GM12874 (cell line): ENCODE results near the gene TGM1.

ENCODE experiments used
- CTCF ChIP-seq: IDR thresholded peaks from 2 replicates; pipeline ENCODE4 v1.5.1; 2011; ENCODE audit warnings: low read depth, mild to moderate bottlenecking, control low read depth, low read length, moderate library complexity; ENCODE audit not compliant: insufficient read depth

Gene TGM1

DNA sequence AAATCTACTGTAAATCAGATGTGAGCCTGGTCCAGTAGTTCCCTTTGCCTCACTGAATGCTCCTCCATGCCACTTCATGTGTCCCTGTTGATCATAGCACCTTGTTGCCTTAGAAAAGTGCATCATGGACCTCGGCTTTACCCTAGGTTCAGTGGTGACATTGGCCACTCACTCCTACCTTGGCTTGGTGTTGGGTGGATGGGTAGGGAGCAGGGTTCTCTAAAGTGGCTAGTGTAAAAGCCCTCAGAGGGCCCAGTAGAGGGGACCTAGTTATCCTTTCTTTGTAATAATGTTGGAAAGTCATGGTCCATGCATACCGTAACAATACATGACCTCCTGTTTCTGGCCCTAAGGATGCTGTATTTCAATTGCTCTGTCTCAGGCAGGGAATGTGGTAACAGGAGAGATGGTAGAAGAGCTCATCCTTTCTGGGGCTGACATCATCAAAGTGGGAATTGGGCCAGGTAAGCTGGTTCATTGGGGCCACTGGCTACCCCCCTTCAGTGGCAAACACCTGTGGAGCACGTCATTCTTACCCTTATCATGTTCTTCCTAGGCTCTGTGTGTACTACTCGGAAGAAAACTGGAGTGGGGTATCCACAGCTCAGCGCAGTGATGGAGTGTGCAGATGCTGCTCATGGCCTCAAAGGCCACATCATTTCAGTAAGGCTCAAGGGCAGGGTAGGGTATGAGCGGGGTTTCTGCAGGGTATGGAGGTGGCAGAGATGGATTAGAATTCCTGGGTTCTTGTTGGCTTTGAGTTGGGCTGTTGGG is 26.1 kb downstream of the TGM1 start:
- TF ChIP-seq CTCF, result no peak

DNA sequence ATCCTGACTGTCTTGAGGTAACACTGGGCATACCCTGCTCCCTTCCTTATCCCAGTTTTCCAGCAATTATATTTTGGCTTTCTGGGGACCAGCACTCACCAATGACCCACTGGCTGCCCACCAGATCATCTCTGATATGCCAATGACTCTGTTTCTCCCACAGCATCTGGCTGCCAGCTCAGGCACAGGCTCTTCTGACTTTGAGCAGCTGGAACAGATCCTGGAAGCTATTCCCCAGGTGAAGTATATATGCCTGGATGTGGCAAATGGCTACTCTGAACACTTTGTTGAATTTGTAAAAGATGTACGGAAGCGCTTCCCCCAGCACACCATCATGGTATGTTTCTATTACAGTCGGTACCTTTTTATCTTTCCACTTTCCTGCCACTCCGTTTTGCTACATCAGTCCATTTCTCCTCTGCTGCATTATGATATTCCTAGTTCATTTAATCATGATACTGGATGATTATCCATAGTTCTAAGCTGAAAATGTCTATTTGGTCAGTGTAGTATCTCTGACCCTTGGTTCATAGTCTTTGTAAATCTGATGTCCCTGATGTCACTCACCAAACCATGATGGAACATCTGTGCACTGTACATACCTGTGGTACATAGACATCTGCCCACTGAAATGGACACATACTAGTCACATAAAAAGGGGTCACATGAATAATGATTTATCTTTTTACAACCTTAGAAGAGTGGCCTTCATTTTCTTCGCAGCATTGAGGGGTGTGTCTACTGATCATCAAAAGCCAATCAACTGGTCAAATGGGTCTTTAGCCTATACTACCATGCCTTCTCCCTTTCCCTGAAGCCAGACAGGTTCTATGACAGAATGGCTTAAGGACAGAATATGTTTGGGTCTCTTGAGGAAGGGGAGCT is 26.9 kb downstream of the TGM1 start:
- no peak for TF ChIP-seq CTCF

GRCh38 chr14:24234095-24235005 is 28.6 kb downstream of the TGM1 start:
- no peak for TF ChIP-seq CTCF

- TF ChIP-seq CTCF, result no peak
These were observed 29.5 kb downstream of the TGM1 start for GRCh38 chr14:24233538-24233866.

DNA sequence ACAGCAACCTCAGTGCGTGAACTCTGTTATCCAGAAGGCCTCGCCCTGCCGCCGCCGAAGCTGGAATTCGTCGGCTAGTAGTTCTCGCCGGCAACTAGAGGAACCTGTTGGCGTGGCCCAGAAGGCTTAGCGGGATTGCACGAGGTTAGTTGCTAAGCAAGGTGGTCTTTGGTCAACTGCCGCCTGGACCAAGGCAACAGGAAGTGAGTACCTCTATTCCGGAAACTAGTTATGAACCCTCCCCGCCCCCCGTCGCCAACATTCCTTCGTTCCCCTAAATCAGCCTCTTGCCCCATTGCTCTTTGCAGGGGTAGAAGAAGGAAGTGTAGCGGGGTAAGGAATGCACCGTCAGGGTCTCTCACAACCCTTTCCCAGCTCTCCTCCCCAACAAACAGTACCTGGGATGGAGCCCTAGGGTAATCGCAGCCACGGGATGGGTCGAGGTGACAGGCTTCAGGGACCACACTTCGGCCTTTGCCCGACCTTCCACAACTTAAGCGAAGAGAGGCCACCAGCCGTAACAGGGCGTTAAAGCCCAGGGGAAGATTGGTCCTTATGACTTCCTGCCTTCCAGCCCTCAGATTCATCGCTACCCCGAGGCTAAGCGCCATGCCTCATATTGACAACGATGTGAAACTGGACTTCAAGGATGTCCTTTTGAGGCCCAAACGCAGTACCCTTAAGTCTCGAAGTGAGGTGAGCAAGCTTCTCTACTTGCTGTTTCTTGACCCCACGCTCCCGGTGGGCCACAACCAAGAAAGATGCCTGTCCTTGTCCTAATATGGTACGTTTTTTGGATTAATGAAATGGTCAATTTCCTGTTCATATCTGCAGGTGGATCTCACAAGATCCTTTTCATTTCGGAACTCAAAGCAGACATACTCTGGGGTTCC is 30.1 kb downstream of the TGM1 start, which contains the start of gene GMPR2:
Gene GMPR2, plus strand, starts transcription at position 285 of the 893 bp plus-strand sequence. Its CDS starts 325 bp downstream, at position 610.
- no peak for TF ChIP-seq CTCF

- no peak for TF ChIP-seq CTCF
These were observed 30.8 kb downstream of the TGM1 start, which contains the start of gene NEDD8 for GRCh38 chr14:24232121-24232644. TSS of gene NEDD8 (minus strand) at chr14:24232367. CDS start at chr14:24232267, 100 bp downstream.
